ENCODE results near the gene APBA1. TPM values are rescaled to one million over a fixed set of nuclear protein-coding genes. Genes with fewer than 3 reads are reported as not detected.

APBA1 gene
- total and polyA plus RNA-seq, 9 of the 15 experiments (the other 6 are each of a cell fraction or from before 2014, with no cell fraction given) = 0.01 to 0.02 TPM; not detected in 7

DNA sequence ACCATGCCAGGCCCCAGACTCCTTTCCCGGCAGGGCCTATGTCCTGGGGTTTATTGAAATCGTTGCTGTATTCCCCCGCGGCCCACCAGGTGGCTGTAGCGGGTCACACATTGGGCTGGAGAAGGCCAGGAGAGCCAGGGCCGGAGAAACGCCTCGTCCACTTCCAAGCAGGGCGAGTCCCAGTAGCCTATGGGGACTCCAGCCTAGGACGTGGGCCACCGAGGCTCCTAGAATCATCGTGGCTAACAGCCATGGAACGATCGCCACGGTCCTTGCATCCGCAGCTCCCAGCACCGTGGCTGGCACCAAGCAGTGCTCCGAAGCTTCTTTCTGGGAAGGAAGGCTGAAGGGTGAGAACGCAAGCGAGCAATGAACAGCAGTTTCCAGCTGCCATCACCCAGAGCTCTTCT, 259.4 kb downstream of the APBA1 start (continued):
- TF ChIP-seq, protein P1, sequence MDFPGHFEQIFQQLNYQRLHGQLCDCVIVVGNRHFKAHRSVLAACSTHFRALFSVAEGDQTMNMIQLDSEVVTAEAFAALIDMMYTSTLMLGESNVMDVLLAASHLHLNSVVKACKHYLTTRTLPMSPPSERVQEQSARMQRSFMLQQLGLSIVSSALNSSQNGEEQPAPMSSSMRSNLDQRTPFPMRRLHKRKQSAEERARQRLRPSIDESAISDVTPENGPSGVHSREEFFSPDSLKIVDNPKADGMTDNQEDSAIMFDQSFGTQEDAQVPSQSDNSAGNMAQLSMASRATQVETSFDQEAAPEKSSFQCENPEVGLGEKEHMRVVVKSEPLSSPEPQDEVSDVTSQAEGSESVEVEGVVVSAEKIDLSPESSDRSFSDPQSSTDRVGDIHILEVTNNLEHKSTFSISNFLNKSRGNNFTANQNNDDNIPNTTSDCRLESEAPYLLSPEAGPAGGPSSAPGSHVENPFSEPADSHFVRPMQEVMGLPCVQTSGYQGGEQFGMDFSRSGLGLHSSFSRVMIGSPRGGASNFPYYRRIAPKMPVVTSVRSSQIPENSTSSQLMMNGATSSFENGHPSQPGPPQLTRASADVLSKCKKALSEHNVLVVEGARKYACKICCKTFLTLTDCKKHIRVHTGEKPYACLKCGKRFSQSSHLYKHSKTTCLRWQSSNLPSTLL (IDR thresholded peaks at IDR 0.05) = no peak
- TF ChIP-seq ZNF57 (CRISPR knock-in tag; IDR thresholded peaks at IDR 0.05) = no peak
- no peak for TF ChIP-seq ZFP30 (CRISPR knock-in tag; IDR thresholded peaks at IDR 0.05; ENCODE audit: borderline replicate concordance)
- TF ChIP-seq SAFB2 (IDR thresholded peaks at IDR 0.05; ENCODE audit: borderline replicate concordance, low read depth, low read length, severe bottlenecking) = no peak
- TF ChIP-seq CXXC5 (CRISPR knock-in tag; IDR thresholded peaks at IDR 0.05) = no peak
- TF ChIP-seq HNRNPL (IDR thresholded peaks at IDR 0.05; ENCODE audit: low read depth, low read length) = no peak
- TF ChIP-seq FOSL1 (tag; conservative IDR thresholded peaks at IDR 0.05) = no peak
- TF ChIP-seq, protein P2, sequence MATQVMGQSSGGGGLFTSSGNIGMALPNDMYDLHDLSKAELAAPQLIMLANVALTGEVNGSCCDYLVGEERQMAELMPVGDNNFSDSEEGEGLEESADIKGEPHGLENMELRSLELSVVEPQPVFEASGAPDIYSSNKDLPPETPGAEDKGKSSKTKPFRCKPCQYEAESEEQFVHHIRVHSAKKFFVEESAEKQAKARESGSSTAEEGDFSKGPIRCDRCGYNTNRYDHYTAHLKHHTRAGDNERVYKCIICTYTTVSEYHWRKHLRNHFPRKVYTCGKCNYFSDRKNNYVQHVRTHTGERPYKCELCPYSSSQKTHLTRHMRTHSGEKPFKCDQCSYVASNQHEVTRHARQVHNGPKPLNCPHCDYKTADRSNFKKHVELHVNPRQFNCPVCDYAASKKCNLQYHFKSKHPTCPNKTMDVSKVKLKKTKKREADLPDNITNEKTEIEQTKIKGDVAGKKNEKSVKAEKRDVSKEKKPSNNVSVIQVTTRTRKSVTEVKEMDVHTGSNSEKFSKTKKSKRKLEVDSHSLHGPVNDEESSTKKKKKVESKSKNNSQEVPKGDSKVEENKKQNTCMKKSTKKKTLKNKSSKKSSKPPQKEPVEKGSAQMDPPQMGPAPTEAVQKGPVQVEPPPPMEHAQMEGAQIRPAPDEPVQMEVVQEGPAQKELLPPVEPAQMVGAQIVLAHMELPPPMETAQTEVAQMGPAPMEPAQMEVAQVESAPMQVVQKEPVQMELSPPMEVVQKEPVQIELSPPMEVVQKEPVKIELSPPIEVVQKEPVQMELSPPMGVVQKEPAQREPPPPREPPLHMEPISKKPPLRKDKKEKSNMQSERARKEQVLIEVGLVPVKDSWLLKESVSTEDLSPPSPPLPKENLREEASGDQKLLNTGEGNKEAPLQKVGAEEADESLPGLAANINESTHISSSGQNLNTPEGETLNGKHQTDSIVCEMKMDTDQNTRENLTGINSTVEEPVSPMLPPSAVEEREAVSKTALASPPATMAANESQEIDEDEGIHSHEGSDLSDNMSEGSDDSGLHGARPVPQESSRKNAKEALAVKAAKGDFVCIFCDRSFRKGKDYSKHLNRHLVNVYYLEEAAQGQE (IDR thresholded peaks at IDR 0.05; ENCODE audit: borderline replicate concordance) = peak; percentile 33; the same call in 1 of the 2 replicates
- TF ChIP-seq, protein P2 (CRISPR knock-in tag; IDR thresholded peaks at IDR 0.05; ENCODE audit: low read depth) = no peak
- TF ChIP-seq, protein P3, sequence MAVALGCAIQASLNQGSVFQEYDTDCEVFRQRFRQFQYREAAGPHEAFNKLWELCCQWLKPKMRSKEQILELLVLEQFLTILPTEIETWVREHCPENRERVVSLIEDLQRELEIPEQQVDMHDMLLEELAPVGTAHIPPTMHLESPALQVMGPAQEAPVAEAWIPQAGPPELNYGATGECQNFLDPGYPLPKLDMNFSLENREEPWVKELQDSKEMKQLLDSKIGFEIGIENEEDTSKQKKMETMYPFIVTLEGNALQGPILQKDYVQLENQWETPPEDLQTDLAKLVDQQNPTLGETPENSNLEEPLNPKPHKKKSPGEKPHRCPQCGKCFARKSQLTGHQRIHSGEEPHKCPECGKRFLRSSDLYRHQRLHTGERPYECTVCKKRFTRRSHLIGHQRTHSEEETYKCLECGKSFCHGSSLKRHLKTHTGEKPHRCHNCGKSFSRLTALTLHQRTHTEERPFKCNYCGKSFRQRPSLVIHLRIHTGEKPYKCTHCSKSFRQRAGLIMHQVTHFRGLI (CRISPR knock-in tag; IDR thresholded peaks at IDR 0.05) = no peak
- TF ChIP-seq, protein P4, sequence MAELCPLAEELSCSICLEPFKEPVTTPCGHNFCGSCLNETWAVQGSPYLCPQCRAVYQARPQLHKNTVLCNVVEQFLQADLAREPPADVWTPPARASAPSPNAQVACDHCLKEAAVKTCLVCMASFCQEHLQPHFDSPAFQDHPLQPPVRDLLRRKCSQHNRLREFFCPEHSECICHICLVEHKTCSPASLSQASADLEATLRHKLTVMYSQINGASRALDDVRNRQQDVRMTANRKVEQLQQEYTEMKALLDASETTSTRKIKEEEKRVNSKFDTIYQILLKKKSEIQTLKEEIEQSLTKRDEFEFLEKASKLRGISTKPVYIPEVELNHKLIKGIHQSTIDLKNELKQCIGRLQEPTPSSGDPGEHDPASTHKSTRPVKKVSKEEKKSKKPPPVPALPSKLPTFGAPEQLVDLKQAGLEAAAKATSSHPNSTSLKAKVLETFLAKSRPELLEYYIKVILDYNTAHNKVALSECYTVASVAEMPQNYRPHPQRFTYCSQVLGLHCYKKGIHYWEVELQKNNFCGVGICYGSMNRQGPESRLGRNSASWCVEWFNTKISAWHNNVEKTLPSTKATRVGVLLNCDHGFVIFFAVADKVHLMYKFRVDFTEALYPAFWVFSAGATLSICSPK (IDR thresholded peaks at IDR 0.05; ENCODE audit: borderline replicate concordance) = no peak
- no peak for TF ChIP-seq ZNF217 (CRISPR knock-in tag; IDR thresholded peaks at IDR 0.05)
- no peak for TF ChIP-seq ZKSCAN3 (CRISPR knock-in tag; IDR thresholded peaks at IDR 0.05)
- no peak for TF ChIP-seq ZC3H8 (IDR thresholded peaks at IDR 0.05)
- no peak for TF ChIP-seq PYGO2 (tag; IDR thresholded peaks at IDR 0.05)
